B cell (primary cell): ENCODE data around the gene GSTA2. TPM values are rescaled to one million over a fixed set of nuclear protein-coding genes. Genes with fewer than 3 reads are reported as not detected.
"Not testable (repeated sequence)": the region's sequence is repeated elsewhere in the genome, so short reads cannot be mapped to it uniquely, and the experiment has no call there.

Experiments
- ATAC-seq: fragments of 200-7000 bp; cut with Tn5 transposase; one replicate; pipeline ENCODE4 v1.10.0; 2021; ENCODE audit warnings: low read depth, mild to moderate bottlenecking, moderate number of reproducible peaks, moderate library complexity
- CTCF ChIA-PET: fragments of 350-600 bp; sonication (Branson Sonifier 250); formaldehyde crosslinking; loops from one replicate; lab custom pipeline; 2021; ENCODE audit warnings: antibody characterized with exemption, inconsistent platforms; lab: Charles Lee
- POLR2A ChIA-PET: fragments of 350-600 bp; sonication (Branson Sonifier 250); formaldehyde crosslinking; loops from one replicate; lab custom pipeline; 2021; ENCODE audit warnings: antibody characterized with exemption; lab: Charles Lee
- DNase-seq: peaks from one replicate; pipeline ENCODE4 v3.0.0; 2013
- H2AFZ ChIP-seq: 2 replicates; pipeline ENCODE4 v1.6.1; 2012; ENCODE audit warnings: mild to moderate bottlenecking, low read depth, low read length; ENCODE audit not compliant: insufficient read depth, poor library complexity, severe bottlenecking
- H3K27ac ChIP-seq, 2 donors: 1 replicate in 1 of 2; 2 replicates in 1 of 2; pipeline ENCODE4 v1.5.1; 2012 to 2013; ENCODE audit warnings: low read length in 2 of 2, mild to moderate bottlenecking in 2 of 2, moderate library complexity in 1 of 2
- H3K27me3 ChIP-seq, 4 experiments: fragments of 200-600 bp in 1 of 4; sonication (generic) in 1 of 4; replicated peaks in 1 of 4; 1 replicate in 2 of 4; 2 replicates in 2 of 4; pipeline versions ENCODE4 v1.6.1 to v1.7.0; 2013 to 2016; ENCODE audit warnings: low read length in 3 of 4, mild to moderate bottlenecking in 2 of 4, mixed read lengths in 1 of 4, moderate library complexity in 1 of 4; ENCODE audit not compliant: insufficient read depth in 4 of 4, control insufficient read depth in 3 of 4; ENCODE audit errors: control extremely low read depth in 1 of 4
- H3K36me3 ChIP-seq, 2 experiments: replicated peaks in 1 of 2; 1 replicate in 1 of 2; 2 replicates in 1 of 2; pipeline versions ENCODE4 v1.6.1 to v1.7.1; 2013; ENCODE audit warnings: low read length in 1 of 2; ENCODE audit not compliant: insufficient read depth in 2 of 2, control insufficient read depth in 1 of 2; ENCODE audit errors: control extremely low read depth in 1 of 2, extremely low read depth in 1 of 2
- H3K4me1 ChIP-seq, 2 donors: fragments of 200-600 bp in 1 of 2; sonication (generic) in 1 of 2; 1 replicate in 1 of 2; 2 replicates in 1 of 2; pipeline versions ENCODE4 v1.5.1 to v1.6.1; 2013 to 2017; ENCODE audit warnings: low read length in 2 of 2; ENCODE audit not compliant: control insufficient read depth in 2 of 2, insufficient read depth in 2 of 2
- H3K4me2 ChIP-seq: replicated peaks from 2 replicates; pipeline ENCODE3; 2012; ENCODE audit warnings: mild to moderate bottlenecking, low read depth, low read length; ENCODE audit not compliant: poor library complexity, severe bottlenecking
- H3K4me3 ChIP-seq, 5 experiments: fragments of 200-600 bp in 1 of 5; sonication (generic) in 1 of 5; 1 replicate in 3 of 5; 2 replicates in 2 of 5; pipeline versions ENCODE4 v1.5.1 to v1.7.0; 2011 to 2016; ENCODE audit warnings: low read length in 4 of 5, mild to moderate bottlenecking in 4 of 5, low read depth in 2 of 5, control low read depth in 1 of 5, moderate library complexity in 1 of 5; ENCODE audit not compliant: insufficient read depth in 1 of 5; ENCODE audit errors: control extremely low read depth in 1 of 5, extremely low read depth in 1 of 5
- H3K79me2 ChIP-seq: fragments of 200-600 bp; sonication (generic); one replicate; pipeline ENCODE4 v1.6.0; 2016; ENCODE audit warnings: low read length; ENCODE audit not compliant: control insufficient read depth, insufficient read depth
- H3K9ac ChIP-seq: fragments of 200-600 bp; sonication (generic); 2 replicates; pipeline ENCODE4 v1.6.1; 2017; ENCODE audit warnings: mild to moderate bottlenecking, low read length, moderate library complexity
- H3K9me3 ChIP-seq, 3 donors: one replicate each; pipeline versions ENCODE4 v1.6.1 to v1.7.1; 2013; ENCODE audit warnings: low read length in 2 of 3; ENCODE audit not compliant: control insufficient read depth in 2 of 3, insufficient read depth in 1 of 3; ENCODE audit errors: control extremely low read depth in 1 of 3
- H4K20me1 ChIP-seq: 2 replicates; pipeline ENCODE4 v1.6.0; 2012; ENCODE audit warnings: mild to moderate bottlenecking, low read length; ENCODE audit not compliant: insufficient read depth, control insufficient read depth, poor library complexity, severe bottlenecking
- H3K27ac Mint-ChIP-seq: one replicate; pipeline ENCODE4 v1.8.0; 2021; ENCODE audit warnings: mixed read lengths
- H3K27me3 Mint-ChIP-seq: one replicate; pipeline ENCODE4 v1.8.0; 2021; ENCODE audit warnings: mixed read lengths
- H3K4me1 Mint-ChIP-seq: one replicate; pipeline ENCODE4 v1.8.0; 2021; ENCODE audit warnings: mixed read lengths
- H3K4me3 Mint-ChIP-seq: one replicate; pipeline ENCODE4 v1.8.0; 2021; ENCODE audit warnings: mixed read lengths
- H3K9me3 Mint-ChIP-seq: one replicate; pipeline ENCODE4 v1.8.0; 2022; ENCODE audit warnings: mixed read lengths; ENCODE audit not compliant: insufficient read depth
- CTCF ChIP-seq: fragments of 200-600 bp; IDR thresholded peaks from one replicate; pipeline ENCODE4 v1.8.0; 2022; ENCODE audit warnings: antibody characterized with exemption, mild to moderate bottlenecking
- EZH2 ChIP-seq: IDR thresholded peaks from 2 replicates; pipeline ENCODE4 v1.6.1; 2012; ENCODE audit warnings: borderline replicate concordance, low read depth, mild to moderate bottlenecking, moderate library complexity, low read length; ENCODE audit not compliant: insufficient read depth, poor library complexity, severe bottlenecking
- WGBS: methylation state at CpG from one replicate; pipeline ENCODE4 v1.1.5; 2013; ENCODE audit warnings: missing lambda C conversion rate; ENCODE audit not compliant: insufficient coverage; 5-methylcytosine and 5-hydroxymethylcytosine counted together
- intact Hi-C: fragments of 100-400 bp; cut with micrococcal nuclease; formaldehyde crosslinking; loops from one replicate; pipeline ENCODE4 v1.10.0; 2022
- polyA plus RNA-seq: library from polyadenylated mRNA; depleted of rRNA; stranded (reverse); fragments of >200 nt; gene quantifications from 2 replicates; pipeline ENCODE4 v1.2.3, GENCODE V29; 2012
- total RNA-seq, 2 donors: library from RNA; stranded (reverse); fragments of 120-200 nt in 1 of 2; gene quantifications; 1 replicate in 1 of 2; 2 replicates in 1 of 2; pipeline versions ENCODE4 v1.2.3 to v1.2.4, GENCODE V29; 2013 to 2022

GSTA2 gene
- total and polyA plus RNA-seq, 2 donors (not counting 1 experiment from before 2014, with no cell fraction given): not detected

GRCh38 chr6:52718550-52718949 lies 44.7 kb downstream of the GSTA2 start:
- H3K79me2 ChIP-seq: no peaks in the 10 kb centered on the region
- Mint-ChIP-seq H3K4me3 (no peak overlapping the region), H3K4me1 (no peaks in the 10 kb centered on the region), H3K9me3 (no peaks in the 10 kb centered on the region), H3K27ac (no peak overlapping the region), H3K27me3 (peaks cover 19% of the 10 kb centered on the region)
- DNase-seq (no peak), ATAC-seq (no peak)
- H3K9ac ChIP-seq: no peak overlapping the region
- H3K4me1 ChIP-seq: no peaks in the 10 kb centered on the region
- no peaks in the 10 kb centered on the region for H3K36me3 ChIP-seq
- H3K27ac ChIP-seq: no peak overlapping the region
- no peak overlapping the region for H3K4me3 ChIP-seq
- no peaks in the 10 kb centered on the region for H4K20me1 ChIP-seq
- peaks cover 0 to 4% (median 0%) of the 10 kb centered on the region in 4 experiments for H3K27me3 ChIP-seq
- ChIA-PET POLR2A (no interaction called here), CTCF (interaction anchor here (1.2 to 2.3 kb wide), 2 partner anchors 10 to 12 kb away, joined by 4 to 5 read pairs; no protein-coding TSS in a partner anchor)
- intact Hi-C loops: no loop called here
- no peaks in the 10 kb centered on the region for H3K9me3 ChIP-seq
- no peak overlapping the region for H3K4me2 ChIP-seq
- H2AFZ ChIP-seq: no peak overlapping the region
- no peak for TF ChIP-seq EZH2
- no peak for TF ChIP-seq CTCF

DNA sequence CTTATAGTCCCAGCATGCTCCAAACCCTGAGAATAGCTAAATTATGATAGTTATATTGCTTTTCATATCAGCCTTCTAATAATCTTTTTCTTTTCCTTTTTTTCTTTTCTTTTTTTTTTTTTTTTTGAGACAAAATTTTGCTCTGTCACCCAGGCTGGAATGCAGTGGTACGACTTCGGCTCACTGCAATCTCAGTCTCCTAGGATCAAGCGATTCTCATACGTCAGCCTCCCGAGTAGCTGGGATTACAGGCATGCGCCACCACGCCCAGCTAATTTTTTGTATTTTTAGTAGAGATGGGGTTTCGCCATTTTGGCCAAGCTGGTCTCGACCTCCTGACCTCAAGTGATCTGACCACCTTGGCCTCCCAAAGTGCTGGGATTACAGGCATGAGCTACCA lies 48.5 kb downstream of the GSTA2 start:
- H3K9me3 ChIP-seq, intact Hi-C loops, H3K4me2 ChIP-seq, ATAC-seq, H4K20me1 ChIP-seq, H3K4me3 ChIP-seq, H2AFZ ChIP-seq, H3K9ac ChIP-seq, POLR2A ChIA-PET, H3K27ac Mint-ChIP-seq, H3K4me3 Mint-ChIP-seq, H3K27ac ChIP-seq, H3K4me1 Mint-ChIP-seq, H3K36me3 ChIP-seq, H3K27me3 ChIP-seq, H3K79me2 ChIP-seq, H3K9me3 Mint-ChIP-seq, DNase-seq, H3K4me1 ChIP-seq: not testable (repeated sequence)
- peaks cover 15% of the 10 kb centered on the region for H3K27me3 Mint-ChIP-seq
- WGBS: 88% methylated on average over 7 of the region's 9 CpGs
- CTCF ChIA-PET: interaction anchor here (0.7 to 2.3 kb wide), 4 partner anchors 10 to 1015 kb away, joined by 3 to 7 read pairs (median 4); no protein-coding TSS in a partner anchor
